ENCODE data around the gene MKRN2.

GRCh38 chr3:12629560-12629959, 72.7 kb downstream of the MKRN2 start:
- TF ChIP-seq MAFK (IDR thresholded peaks at IDR 0.05; ENCODE audit: low read depth, low read length), result no peak
- TF ChIP-seq, protein P1, sequence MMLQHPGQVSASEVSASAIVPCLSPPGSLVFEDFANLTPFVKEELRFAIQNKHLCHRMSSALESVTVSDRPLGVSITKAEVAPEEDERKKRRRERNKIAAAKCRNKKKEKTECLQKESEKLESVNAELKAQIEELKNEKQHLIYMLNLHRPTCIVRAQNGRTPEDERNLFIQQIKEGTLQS (IDR thresholded peaks at IDR 0.05; ENCODE audit: insufficient read depth, low read depth, low read length), result no peak
- no peak for TF ChIP-seq EZH2 (IDR thresholded peaks at IDR 0.05; ENCODE audit: low read depth, low read length, severe bottlenecking)
- no peak for TF ChIP-seq YY1 (IDR thresholded peaks at IDR 0.05; ENCODE audit: low read depth, low read length)
- no peak for TF ChIP-seq TAF1 (IDR thresholded peaks at IDR 0.05; ENCODE audit: low read depth, low read length)
